ENCODE measurements around the gene SLC39A11. TPM values are rescaled to one million over a fixed set of nuclear protein-coding genes. Genes with fewer than 3 reads are reported as not detected.

The SLC39A11 gene
- total and polyA plus RNA-seq, 3 donors from 2014 or later, result 11.4 to 18.6 (median 18.0) TPM

- no peaks in the 10 kb centered on the region for H3K36me3 ChIP-seq (ENCODE audit: low read depth, missing control alignments)
- no peaks in the 10 kb centered on the region for H3K27me3 ChIP-seq
- H3K4me3 ChIP-seq, result no peak overlapping the region
- no peak for DNase-seq
- intact Hi-C loops (cut with DNase I; ENCODE audit: low total_unique reads), result no loop called here
- H3K9me3 ChIP-seq, result no peaks in the 10 kb centered on the region
- no peaks in the 10 kb centered on the region for H3K4me1 ChIP-seq
- 86 to 90% methylated on average over 4 of the region's 4 CpGs for WGBS, 2 donors
- TF ChIP-seq CTCF (IDR thresholded peaks at IDR 0.05) (no peak), POLR2A (IDR thresholded peaks at IDR 0.05) (no peak)
- H3K27ac ChIP-seq, result no peak overlapping the region
These were observed 46.8 kb downstream of the SLC39A11 start for GRCh38 chr17:73045724-73046123.

GRCh38 chr17:73043686-73044581 lies 48.6 kb downstream of the SLC39A11 start:
- intact Hi-C loops (cut with DNase I; ENCODE audit: low total_unique reads), result no loop called here
- no peak overlapping the region for H3K27ac ChIP-seq
- 74 to 79% methylated on average over 8 of the region's 8 CpGs for WGBS, 2 donors
- no peak for DNase-seq
- H3K36me3 ChIP-seq (ENCODE audit: low read depth, missing control alignments), result no peaks in the 10 kb centered on the region
- no peak overlapping the region for H3K4me3 ChIP-seq
- H3K9me3 ChIP-seq, result no peaks in the 10 kb centered on the region
- TF ChIP-seq POLR2A (IDR thresholded peaks at IDR 0.05) (no peak), CTCF (IDR thresholded peaks at IDR 0.05) (no peak)
- H3K4me1 ChIP-seq, result no peaks in the 10 kb centered on the region
- no peaks in the 10 kb centered on the region for H3K27me3 ChIP-seq

GRCh38 chr17:73042809-73043685 lies 49.4 kb downstream of the SLC39A11 start:
- H3K27me3 ChIP-seq, result no peaks in the 10 kb centered on the region
- WGBS, 2 donors, result 68 to 79% methylated on average over 7 of the region's 7 CpGs
- H3K36me3 ChIP-seq (ENCODE audit: low read depth, missing control alignments), result no peaks in the 10 kb centered on the region
- intact Hi-C loops (cut with DNase I; ENCODE audit: low total_unique reads), result no loop called here
- no peak overlapping the region for H3K4me3 ChIP-seq
- no peak for TF ChIP-seq CTCF (IDR thresholded peaks at IDR 0.05)
- no peak for TF ChIP-seq POLR2A (IDR thresholded peaks at IDR 0.05)
- no peaks in the 10 kb centered on the region for H3K4me1 ChIP-seq
- H3K27ac ChIP-seq, result no peak overlapping the region
- DNase-seq, result no peak
- H3K9me3 ChIP-seq, result no peaks in the 10 kb centered on the region

GRCh38 chr17:73042225-73042624 lies 50.3 kb downstream of the SLC39A11 start:
- no peaks in the 10 kb centered on the region for H3K36me3 ChIP-seq (ENCODE audit: low read depth, missing control alignments)
- no peak for TF ChIP-seq POLR2A (IDR thresholded peaks at IDR 0.05)
- H3K27ac ChIP-seq, result no peak overlapping the region
- intact Hi-C loops (cut with DNase I; ENCODE audit: low total_unique reads), result no loop called here
- 78 to 86% methylated on average over 3 to 5 of the region's 5 CpGs for WGBS, 2 donors
- no peaks in the 10 kb centered on the region for H3K27me3 ChIP-seq
- no peaks in the 10 kb centered on the region for H3K4me1 ChIP-seq
- DNase-seq, result no peak
- H3K9me3 ChIP-seq, result no peaks in the 10 kb centered on the region
- H3K4me3 ChIP-seq, result no peak overlapping the region

- WGBS, 2 donors, result 96% methylated on average over 9 of the region's 9 CpGs
- H3K4me3 ChIP-seq, result no peak overlapping the region
- TF ChIP-seq POLR2A (IDR thresholded peaks at IDR 0.05), result no peak
- no peak for TF ChIP-seq CTCF (IDR thresholded peaks at IDR 0.05)
- H3K4me1 ChIP-seq, result no peaks in the 10 kb centered on the region
- H3K27me3 ChIP-seq, result no peaks in the 10 kb centered on the region
- intact Hi-C loops (cut with DNase I; ENCODE audit: low total_unique reads), result no loop called here
- no peak for DNase-seq
- no peak overlapping the region for H3K27ac ChIP-seq
- H3K9me3 ChIP-seq, result no peaks in the 10 kb centered on the region
- no peaks in the 10 kb centered on the region for H3K36me3 ChIP-seq (ENCODE audit: low read depth, missing control alignments)
These were observed 53.2 kb downstream of the SLC39A11 start for GRCh38 chr17:73039282-73039681.

Data from testis (tissue), 3 donors.